GM18498 (cell line): ENCODE measurements around the gene ZNF638.
"Not testable (repeated sequence)": the region's sequence is repeated elsewhere in the genome, so short reads cannot be mapped to it uniquely, and the experiment has no call there.

Experiments
- ATAC-seq: cut with Tn5 transposase; IDR thresholded peaks from one replicate; pipeline ENCODE4 v1.9.1; 2021; ENCODE audit warnings: mild to moderate bottlenecking, moderate library complexity; ENCODE audit not compliant: unreplicated experiment

The ZNF638 gene

DNA sequence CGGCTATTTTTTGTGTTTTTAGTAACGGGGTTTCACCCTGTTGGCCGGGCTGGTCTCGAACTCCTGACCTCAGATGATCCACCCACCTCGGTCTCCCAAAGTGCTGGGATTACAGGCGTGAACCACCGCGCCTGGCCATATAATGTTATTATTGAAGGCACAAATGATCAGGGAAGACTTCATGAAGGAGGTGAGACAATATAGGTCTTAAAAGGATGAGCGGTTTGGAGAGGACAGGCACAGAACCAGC is 326 bp upstream of the ZNF638 start:
- not testable (repeated sequence) for ATAC-seq

DNA sequence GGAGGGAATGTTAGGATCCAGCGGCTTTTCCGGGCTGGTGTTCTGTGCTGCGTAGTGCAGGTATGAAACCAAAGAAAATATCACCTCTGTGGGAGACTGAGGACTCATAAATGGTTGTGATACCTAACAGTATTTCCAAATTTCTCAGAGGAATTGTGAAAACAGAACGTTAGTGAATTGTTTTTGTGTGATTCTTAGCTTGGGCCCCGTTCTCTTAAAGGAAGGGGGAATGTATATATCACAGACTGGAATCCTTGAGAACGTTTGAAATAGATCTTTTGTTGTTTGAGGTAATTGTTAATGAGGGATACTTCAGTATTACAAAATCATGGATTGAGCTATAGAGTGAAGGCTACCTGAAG is 834 bp downstream of the ZNF638 start:
- no peak for ATAC-seq

DNA sequence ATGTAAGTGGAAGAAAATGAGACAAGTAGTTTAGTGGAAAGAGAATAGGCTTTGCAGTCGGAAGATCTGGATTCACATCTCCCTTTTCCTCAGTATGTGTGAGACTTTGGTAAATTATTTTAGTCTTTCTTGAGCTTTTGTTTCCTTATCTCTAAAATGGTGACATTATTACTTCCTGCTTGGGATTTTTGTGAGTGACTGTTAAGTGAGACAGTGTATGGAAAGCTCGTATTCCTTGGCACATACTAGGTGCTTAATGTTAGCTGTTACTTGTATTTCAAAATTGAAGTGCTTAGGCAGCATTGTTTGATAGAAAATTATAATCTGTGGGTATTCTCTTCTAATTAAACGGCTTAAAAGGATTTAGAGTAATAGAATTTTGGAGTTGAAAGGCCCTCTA is 2.0 kb downstream of the ZNF638 start:
- no peak for ATAC-seq

DNA sequence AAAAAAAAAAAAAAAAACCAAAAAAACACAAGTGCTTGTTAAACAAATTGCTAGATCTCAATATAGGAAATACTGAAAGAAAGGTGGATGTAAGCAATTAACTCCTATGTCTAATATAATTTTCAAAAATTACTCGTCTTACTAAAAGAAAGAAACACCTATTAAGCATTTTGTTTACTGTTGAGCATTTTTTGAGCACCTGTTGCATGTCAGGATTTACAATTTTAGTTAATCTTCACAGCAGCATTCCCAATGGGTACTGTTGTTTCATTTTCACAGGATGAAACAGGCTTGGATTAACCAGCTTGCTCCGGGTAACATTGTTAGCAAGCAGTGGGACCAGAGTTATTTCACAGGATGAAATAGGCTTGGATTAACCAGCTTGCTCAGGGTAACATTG is 4.8 kb downstream of the ZNF638 start:
- no peak for ATAC-seq

DNA sequence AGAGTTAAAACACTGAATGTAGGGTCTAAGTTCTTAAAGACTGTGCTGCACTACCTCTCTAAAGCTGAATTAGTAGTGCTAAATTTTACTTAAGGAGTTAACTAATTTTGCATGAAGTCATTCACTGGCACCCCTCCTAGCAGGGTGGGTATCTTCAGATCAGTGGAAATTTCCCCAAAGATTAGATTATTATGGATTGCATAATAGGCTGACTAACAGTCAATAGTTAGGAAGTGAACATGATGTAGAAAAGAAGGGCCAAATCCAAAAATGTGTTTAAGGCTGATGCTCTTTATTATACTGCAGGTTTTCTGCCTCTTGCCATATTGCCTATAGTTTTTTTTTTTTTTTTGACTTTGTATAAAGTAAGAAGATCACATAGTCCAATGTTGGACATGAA is 5.2 kb downstream of the ZNF638 start:
- no peak for ATAC-seq

DNA sequence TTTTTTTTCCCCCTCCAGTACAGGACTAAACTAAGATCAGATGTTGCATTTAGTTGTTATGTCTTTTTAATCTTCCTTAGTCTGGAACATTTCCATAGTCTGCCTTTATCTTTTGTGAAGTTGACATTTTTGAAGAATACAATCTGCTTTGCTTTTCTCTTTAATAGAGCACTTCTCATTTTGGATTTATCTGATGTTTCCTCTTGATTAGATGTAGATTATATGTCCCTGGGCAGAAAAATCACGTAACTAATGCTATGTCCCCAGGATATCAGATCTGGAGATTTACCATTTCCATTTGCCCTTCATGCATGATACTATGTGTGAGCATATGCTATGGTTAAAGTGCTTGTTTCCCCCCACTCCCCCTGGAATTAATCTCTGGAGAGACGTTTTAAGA is 6.2 kb downstream of the ZNF638 start:
- no peak for ATAC-seq

DNA sequence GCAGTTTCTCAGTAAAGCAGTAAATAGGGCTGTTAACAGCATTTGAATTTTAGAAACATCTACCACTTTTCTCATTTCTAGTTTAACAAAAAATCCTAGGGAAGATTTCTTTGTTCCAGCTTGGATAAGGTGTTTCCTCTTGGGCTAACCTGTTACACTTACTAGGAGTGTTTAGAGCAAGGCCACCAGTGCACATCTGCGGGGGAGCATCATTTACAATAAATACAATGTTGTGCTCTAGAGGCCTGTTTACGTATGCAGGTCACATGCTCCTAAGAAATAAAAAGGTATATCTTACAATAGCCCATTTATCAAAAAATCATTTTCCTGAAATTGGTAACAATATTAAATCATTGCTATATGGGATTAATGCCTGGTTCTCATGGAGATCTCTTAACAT is 8.1 kb downstream of the ZNF638 start:
- no peak for ATAC-seq

DNA sequence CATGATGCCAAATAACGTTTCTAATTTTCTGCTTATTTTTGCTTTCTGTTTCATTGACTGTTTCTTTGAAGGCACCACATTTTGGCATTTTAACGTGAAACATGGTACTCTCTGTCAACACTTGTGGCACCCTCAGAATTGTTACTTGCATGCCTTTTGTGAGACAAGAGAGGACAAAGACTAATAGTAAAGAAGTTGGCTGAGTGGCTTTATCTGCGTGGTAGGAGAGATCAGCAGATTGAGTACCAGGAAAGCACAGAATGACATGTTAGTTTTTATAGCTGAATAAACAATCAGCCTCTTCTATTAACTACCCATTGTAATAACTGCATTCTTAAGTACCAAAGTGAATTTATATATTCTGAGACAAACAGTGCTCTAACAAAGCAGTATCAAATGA is 8.6 kb downstream of the ZNF638 start:
- ATAC-seq, result no peak

DNA sequence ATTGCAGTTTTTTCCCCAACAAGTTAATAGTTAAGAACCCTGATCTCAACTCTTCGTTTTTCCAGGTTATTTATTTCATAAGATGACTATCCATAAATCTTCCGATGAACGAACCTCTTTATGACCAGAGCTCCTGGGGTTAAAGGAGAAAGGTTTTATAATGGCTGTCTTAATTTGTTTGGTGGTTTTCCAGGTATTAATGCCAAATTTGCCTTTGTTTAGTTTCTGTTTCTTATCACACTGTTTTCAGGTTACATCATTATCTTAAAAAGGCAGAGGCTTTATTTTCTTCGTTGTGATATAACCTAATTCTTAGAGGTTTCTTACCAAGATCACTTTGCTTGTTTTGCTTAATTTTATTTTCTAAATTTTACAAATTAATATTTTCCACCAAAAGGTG is 10.1 kb downstream of the ZNF638 start:
- no peak for ATAC-seq

DNA sequence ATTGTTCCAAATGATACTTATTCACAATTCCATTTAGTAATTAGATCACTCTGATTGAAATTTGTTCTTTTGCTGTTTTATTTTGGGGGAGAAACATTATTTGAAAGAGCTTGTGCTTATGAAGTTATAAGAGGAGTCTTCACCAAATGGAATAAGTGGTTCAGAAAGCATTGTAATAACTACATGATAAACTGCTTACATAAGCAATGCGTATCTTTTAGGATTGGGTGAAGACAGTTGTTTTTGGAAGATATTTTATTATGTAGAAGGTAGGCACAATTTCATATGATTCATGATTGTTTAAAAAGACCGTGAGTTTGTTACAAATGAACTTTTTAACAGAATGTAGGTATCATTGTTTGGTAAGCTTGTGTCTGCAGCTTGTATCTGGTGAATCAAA is 14.5 kb downstream of the ZNF638 start:
- no peak for ATAC-seq

DNA sequence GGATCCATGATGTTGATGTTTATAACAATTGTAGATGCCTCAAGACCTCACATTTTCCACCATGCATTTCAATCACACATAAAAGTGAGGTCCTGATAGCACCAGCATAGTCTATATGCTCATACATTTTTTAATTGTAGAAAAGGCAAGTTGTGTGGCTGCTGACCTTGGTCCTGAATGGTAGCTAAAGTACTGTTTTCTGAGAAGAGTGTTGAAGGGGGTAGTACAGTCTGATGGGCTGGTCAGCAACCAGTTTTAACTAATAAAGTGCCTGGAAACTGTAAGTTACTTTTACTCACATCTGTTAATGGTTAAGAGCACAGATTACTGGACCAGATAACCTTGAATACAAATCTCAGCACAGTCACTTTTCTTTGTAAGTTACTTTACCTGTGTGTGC is 15.9 kb downstream of the ZNF638 start:
- ATAC-seq, result no peak

DNA sequence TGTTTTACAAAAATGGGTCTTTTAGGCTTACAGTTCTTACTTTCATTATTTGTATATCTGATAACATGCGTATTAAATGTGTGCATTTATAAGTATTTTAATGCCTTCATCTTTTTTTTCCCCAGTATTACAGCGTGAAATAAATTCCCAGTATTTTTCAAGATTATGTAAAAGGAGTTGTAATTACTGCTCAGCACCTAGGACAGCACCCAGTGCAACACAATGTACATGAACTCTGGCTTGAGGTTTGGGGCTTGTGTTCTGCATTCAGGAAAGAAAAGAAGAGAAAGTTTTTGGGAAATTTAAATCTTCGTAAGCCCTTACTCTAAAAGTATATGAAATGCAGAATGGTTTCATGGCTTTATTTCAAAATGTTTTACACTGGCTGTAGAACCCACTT is 16.7 kb downstream of the ZNF638 start:
- no peak for ATAC-seq

DNA sequence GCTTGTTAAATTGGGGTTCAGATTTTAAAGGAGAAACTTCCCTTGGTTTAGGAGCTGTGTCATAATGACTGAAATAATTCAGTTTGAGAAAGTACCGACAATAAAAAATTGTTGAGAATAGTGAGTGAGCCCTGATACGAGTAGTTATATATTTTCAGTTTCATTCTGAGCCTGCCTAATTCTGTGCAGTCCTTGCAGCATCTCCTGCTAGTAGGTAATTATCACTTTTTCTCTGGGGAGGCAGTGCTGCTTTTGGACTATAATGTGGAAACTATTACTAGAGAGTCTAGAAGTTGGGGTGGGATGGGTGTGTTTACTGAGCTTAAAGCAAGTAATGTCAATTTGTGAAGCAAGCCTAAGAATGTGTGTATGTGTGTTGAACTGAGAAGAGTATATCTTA is 21.7 kb downstream of the ZNF638 start:
- ATAC-seq, result peak; percentile 82

DNA sequence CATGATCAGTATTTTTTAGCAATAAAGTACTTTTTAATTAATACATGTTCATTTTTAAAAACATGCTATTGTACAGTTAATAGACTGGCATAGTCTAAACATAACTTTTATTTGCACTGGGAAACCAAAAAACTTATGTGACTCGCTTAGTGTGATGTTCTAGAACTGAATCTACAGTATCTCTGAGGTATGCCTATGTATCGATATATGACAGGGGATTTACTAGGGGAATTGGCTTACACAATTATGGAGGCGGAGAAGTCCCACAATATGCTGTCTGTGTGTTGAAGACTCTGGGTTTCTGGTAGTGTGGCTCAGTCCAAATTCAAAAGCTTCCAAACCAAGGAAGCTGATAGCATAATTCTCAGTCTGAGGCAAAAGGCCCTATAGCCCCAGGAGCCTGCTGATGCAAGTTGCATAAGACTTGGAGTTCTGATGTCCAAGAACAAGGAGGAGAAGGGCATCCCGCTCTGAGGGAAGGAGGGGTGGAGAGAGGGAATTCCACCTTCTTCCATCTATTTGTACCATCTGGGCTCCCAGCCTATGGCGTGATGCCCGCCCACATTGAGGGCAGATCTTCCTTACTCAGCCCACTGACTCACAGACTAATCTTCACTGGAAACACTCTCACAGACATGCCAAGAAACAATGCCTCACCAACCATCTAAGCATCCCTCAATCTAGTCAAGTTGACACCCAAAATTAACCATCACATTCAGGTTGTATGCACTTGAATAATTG is 27.5 kb downstream of the ZNF638 start:
- ATAC-seq, result no peak

DNA sequence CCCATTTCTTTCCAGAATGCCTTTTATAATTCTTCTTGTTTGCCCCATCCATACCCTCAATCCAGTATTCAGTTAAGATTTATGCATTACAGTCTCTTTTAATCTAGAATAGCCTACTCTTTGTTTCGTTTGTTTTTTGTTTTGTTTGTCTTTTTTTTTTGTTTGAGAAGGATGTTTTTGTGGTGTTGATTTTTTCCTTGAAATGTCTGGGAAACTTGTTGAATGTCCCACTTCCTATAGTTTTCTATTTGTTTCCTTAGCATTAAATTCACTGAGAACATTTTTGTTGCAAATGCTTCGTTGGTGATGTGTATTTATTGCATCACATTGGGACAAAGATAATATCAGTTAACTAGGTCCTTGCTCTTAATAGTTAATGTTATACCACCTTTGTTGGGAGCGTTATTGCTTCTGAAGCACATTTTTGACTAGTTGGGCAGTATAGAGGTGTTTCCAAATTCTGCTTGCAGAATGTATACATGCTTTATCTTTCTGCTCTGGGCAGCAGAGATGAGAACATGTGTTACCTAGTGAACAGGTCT is 28.9 kb downstream of the ZNF638 start:
- ATAC-seq, result no peak

DNA sequence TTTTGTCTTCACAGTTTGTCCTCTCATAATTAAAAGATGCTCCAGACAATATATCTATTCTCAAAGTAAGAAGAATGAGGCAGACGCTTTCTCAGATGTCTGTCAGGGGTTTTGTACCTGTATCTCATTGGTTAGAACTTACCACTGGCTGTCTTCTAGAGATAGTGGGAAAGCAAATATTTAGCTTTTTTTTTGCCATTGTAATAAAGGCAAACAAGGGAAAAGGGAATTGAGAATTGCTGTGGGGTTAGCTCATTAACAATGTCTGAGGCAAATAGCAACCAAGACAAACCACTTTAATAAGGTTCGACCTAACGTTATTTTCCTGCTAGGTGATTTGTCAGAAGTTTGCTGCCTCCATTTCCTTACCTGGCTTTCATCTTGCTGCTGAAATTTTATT is 30.0 kb downstream of the ZNF638 start:
- no peak for ATAC-seq

DNA sequence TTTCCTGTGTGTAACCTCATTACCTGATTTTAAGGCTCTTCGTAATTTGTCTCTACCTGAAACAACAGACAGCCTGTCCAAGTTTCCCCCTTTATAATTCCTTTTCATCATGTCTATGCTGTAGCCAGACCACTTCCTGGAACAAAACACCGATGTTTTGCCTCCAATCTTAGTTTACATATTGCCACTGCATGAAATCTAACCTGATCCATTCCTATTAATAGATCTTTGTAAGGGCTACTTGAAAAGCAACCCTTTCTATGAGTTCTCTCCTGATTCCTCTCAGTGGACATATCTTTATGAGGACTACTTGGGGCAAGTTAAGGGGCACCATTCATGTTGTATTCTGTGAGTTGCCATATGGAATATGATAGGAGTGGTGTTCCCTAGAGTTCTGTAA is 30.9 kb downstream of the ZNF638 start:
- ATAC-seq, result no peak

DNA sequence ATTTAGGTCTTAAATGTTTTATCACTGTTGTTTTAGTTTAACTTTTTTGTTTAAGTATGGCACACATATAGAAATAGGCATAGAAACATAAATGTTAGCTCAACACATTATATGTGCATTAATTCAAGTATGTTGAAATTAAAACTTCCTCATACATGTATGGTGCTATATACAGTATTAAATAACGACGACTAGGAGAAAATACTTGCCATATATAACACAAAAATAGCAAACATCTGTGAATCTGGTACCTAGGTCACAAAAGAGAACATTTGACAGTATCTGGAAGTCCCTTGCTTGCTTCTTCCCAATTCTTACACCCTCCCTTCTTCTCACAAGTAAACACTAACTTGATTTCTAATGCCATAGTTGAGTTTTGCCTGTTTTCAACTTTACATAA is 38.4 kb downstream of the ZNF638 start:
- no peak for ATAC-seq

DNA sequence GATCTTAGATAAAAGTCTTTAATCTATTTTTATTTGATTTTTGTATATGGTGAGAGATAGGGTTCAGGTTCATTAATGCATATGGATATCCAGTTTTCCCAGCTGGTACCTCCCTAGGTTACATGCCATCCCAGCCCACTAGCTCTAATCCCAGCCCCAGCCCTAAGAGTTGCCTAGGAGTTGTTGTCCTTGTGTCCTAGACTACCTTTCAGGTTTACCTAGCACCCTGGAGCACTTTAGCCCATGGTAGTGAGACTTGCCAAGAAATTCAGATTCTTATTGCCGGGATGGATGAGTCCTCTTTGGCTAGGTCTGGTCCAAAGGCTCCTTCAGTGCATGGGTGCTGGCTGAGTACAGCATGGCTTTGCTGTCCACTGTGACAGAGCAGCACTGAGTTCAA is 40.5 kb downstream of the ZNF638 start:
- ATAC-seq, result no peak

DNA sequence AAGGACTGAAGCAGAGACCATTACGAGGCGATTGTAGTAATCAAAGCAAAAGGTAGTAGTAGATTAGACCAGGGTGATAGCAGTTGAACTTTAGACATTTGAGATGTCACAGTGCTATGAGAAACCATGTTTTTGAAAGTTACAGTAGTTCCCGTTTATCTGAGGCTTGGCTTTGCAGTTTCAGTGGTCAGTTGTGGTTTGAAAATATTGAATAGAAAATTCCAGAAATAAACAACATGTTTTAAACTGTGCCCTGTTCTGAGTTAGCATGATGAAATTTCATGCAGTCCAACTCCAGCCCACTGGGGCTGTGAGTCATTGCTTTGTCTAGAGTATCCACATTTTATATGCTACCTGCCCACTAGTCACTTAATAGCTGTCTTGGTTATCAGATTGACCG is 47.5 kb downstream of the ZNF638 start:
- no peak for ATAC-seq

DNA sequence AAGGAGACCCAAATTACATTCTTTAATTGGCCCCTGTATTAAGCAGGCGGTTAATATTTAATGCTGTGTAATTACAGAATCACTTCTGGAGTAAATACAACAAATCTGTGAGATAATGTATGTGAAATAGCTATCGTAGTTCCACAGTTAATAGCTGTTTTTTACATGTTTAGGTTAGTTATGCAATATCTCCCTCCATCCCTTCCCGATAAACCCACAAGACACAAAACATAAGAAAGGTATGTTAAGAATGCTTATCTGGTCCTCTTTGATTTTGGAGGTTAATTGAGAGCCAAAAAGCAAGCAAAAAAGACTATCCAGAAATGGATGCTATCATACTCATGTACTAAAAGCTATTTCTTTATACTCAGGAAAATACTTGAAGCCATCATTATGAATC is 49.1 kb downstream of the ZNF638 start:
- ATAC-seq, result no peak

DNA sequence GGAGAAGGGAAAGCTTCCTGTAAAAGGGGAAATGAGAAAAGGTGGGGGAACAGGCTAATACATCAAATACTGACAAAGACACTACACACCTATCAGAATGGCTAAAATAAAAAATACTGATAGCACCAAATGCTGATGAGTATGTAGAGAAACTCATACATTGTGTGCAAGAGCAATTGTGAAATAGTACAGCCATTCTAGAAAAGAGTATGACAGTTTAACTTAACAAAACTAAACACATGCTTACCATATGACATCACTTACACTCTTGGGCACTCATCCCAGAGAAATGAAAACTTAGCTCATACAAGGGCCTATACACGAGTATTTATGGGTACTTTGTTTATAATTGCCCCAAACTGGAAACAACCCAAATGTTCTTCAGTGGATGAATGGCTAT is 53.4 kb downstream of the ZNF638 start:
- no peak for ATAC-seq

DNA sequence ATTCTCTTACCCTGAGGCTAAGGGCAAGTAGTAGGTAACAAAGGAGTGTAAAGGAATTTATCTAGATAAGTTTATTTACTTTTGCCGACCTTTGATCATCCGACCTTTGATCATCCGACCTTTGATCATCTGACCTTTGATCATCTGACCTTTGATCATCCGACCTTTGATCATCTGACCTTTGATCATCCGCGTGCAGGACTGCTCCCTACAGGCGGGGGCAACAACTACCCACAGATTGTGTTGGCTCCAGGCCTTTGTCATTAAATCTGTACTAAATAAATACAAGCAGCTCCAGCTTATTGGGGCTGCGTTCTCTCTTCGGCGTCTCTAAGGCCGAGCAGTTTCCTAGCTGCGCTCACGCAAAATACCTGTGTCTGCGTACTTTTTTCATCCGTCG is 56.6 kb downstream of the ZNF638 start:
- ATAC-seq, result no peak
